Breast epithelium (tissue), 4 donors: ENCODE results near the gene CDH23. TPM values are rescaled to one million over a fixed set of nuclear protein-coding genes. Genes with fewer than 3 reads are reported as not detected.
A peak's percentile ranks its signal among the peaks of the same experiment; 100 is the strongest.

Experiments used
- DNase-seq, 2 donors: peaks; one replicate each; pipeline ENCODE4 v3.0.0-alpha.2; 2019; ENCODE audit warnings: low spot score in 2 of 2
- H3K27ac ChIP-seq, 2 donors: fragments of 200-600 bp; sonication (generic) in 1 of 2; one replicate each; pipeline ENCODE4 v1.5.1; 2016 to 2019; ENCODE audit warnings: mild to moderate bottlenecking in 1 of 2
- H3K27me3 ChIP-seq, 2 donors: fragments of 200-600 bp; sonication (generic) in 1 of 2; one replicate each; pipeline versions ENCODE4 v1.5.1 to v1.6.0; 2017 to 2019; ENCODE audit warnings: control low read depth in 1 of 2, mild to moderate bottlenecking in 1 of 2
- H3K36me3 ChIP-seq: fragments of 200-600 bp; one replicate; pipeline ENCODE4 v1.5.1; 2019
- H3K4me1 ChIP-seq, 2 donors: fragments of 200-600 bp; sonication (generic); one replicate each; pipeline ENCODE4 v1.5.1; 2016 to 2019; ENCODE audit warnings: control low read depth in 1 of 2
- H3K4me3 ChIP-seq, 3 donors: fragments of 200-600 bp; sonication (generic); 1 replicate in 2 of 3; 2 replicates in 1 of 3; pipeline ENCODE4 v1.5.1; 2016 to 2019; ENCODE audit warnings: mild to moderate bottlenecking in 3 of 3, moderate library complexity in 2 of 3
- H3K9me3 ChIP-seq, 2 donors: fragments of 200-600 bp; sonication (generic) in 1 of 2; one replicate each; pipeline ENCODE4 v1.5.1; 2016 to 2019; ENCODE audit warnings: control low read depth in 1 of 2
- CTCF ChIP-seq, 3 donors: fragments of 450-650 bp; IDR thresholded peaks; one replicate each; pipeline ENCODE4 v1.5.1; 2016 to 2017; ENCODE audit warnings: antibody characterized with exemption in 3 of 3, mild to moderate bottlenecking in 3 of 3, moderate library complexity in 3 of 3
- POLR2A ChIP-seq: fragments of 450-650 bp; IDR thresholded peaks from one replicate; pipeline ENCODE4 v1.6.1; 2016; ENCODE audit warnings: antibody characterized with exemption, mild to moderate bottlenecking, moderate library complexity
- POLR2AphosphoS5 ChIP-seq, 3 donors: sonication (generic); formaldehyde crosslinking; IDR thresholded peaks; one replicate each; pipeline ENCODE4 v1.6.1; 2017; ENCODE audit warnings: antibody characterized with exemption in 3 of 3
- intact Hi-C: fragments of 100-400 bp; cut with DNase I; formaldehyde crosslinking; loops from one replicate; pipeline ENCODE4 v1.15.1; 2023; ENCODE audit warnings: low total_unique reads
- total RNA-seq, 3 donors: library from RNA; depleted of rRNA; stranded (reverse); fragments of >200 nt; gene quantifications; one replicate each; pipeline ENCODE4 v1.1.0, GENCODE V29; 2016

Gene CDH23
- total RNA-seq, 3 donors from 2014 or later: 8.5 to 13.8 (median 11.6) TPM

GRCh38 chr10:71369602-71370001, 27.1 kb upstream of the CDH23 start:
- no peaks in the 10 kb centered on the region for H3K36me3 ChIP-seq
- no peak overlapping the region for H3K27ac ChIP-seq
- H3K4me1 ChIP-seq: no peaks in the 10 kb centered on the region
- no peak overlapping the region for H3K4me3 ChIP-seq
- intact Hi-C loops: loop anchor here (10.0 kb wide), 1 partner anchor 445 kb away; no protein-coding TSS in a partner anchor
- no peak for DNase-seq
- H3K9me3 ChIP-seq: no peaks in the 10 kb centered on the region
- H3K27me3 ChIP-seq: no peaks in the 10 kb centered on the region
- TF ChIP-seq POLR2A (no peak), POLR2AphosphoS5 (IDR thresholded peaks at IDR 0.05) (no peak), CTCF (IDR thresholded peaks at IDR 0.05) (no peak)

- Histone ChIP-seq H3K9me3 (no peaks in the 10 kb centered on the region), H3K27ac (no peak overlapping the region), H3K4me3 (no peak overlapping the region), H3K36me3 (no peaks in the 10 kb centered on the region), H3K27me3 (no peaks in the 10 kb centered on the region), H3K4me1 (no peaks in the 10 kb centered on the region)
- intact Hi-C loops: loop anchor here (10.0 kb wide), 1 partner anchor 445 kb away; no protein-coding TSS in a partner anchor
- TF ChIP-seq POLR2AphosphoS5 (IDR thresholded peaks at IDR 0.05): no peak
- no peak for TF ChIP-seq POLR2A
- TF ChIP-seq CTCF (IDR thresholded peaks at IDR 0.05): no peak
- no peak for DNase-seq
Measured at GRCh38 chr10:71370031-71370430, 26.7 kb upstream of the CDH23 start.

GRCh38 chr10:71371750-71372166, 25.0 kb upstream of the CDH23 start:
- H3K4me3 ChIP-seq: no peak overlapping the region
- no peaks in the 10 kb centered on the region for H3K36me3 ChIP-seq
- no peaks in the 10 kb centered on the region for H3K9me3 ChIP-seq
- no peak overlapping the region for H3K27ac ChIP-seq
- intact Hi-C loops: loop anchor here (10.0 kb wide), 1 partner anchor 443 kb away; no protein-coding TSS in a partner anchor
- DNase-seq: no peak
- H3K27me3 ChIP-seq: no peaks in the 10 kb centered on the region
- no peaks in the 10 kb centered on the region for H3K4me1 ChIP-seq
- TF ChIP-seq POLR2AphosphoS5 (IDR thresholded peaks at IDR 0.05) (no peak), CTCF (IDR thresholded peaks at IDR 0.05) (no peak), POLR2A (no peak)

- no peak for DNase-seq
- Histone ChIP-seq H3K27ac (peak overlapping the region in 1 of 2 donors; percentile 32), H3K9me3 (no peaks in the 10 kb centered on the region), H3K4me3 (no peak overlapping the region), H3K36me3 (no peaks in the 10 kb centered on the region), H3K27me3 (no peaks in the 10 kb centered on the region), H3K4me1 (no peaks in the 10 kb centered on the region)
- intact Hi-C loops: loop anchor here (10.0 kb wide), 1 partner anchor 442 kb away; no protein-coding TSS in a partner anchor
- TF ChIP-seq POLR2A (no peak), POLR2AphosphoS5 (IDR thresholded peaks at IDR 0.05) (no peak), CTCF (IDR thresholded peaks at IDR 0.05) (no peak)
Measured at GRCh38 chr10:71372882-71373495, 23.7 kb upstream of the CDH23 start.

- Histone ChIP-seq H3K36me3 (no peaks in the 10 kb centered on the region), H3K27ac (no peak overlapping the region), H3K4me3 (no peak overlapping the region), H3K27me3 (no peaks in the 10 kb centered on the region), H3K9me3 (no peaks in the 10 kb centered on the region), H3K4me1 (no peaks in the 10 kb centered on the region)
- no peak for DNase-seq
- TF ChIP-seq POLR2AphosphoS5 (IDR thresholded peaks at IDR 0.05) (no peak), POLR2A (no peak), CTCF (IDR thresholded peaks at IDR 0.05) (no peak)
- intact Hi-C loops: loop anchor here (10.0 kb wide), 1 partner anchor 440 kb away; no protein-coding TSS in a partner anchor
Measured at GRCh38 chr10:71374481-71375233, 22.1 kb upstream of the CDH23 start.
